GM18499 (cell line): ENCODE results near the gene UQCC5.

Experiments used
- ATAC-seq: cut with Tn5 transposase; IDR thresholded peaks from one replicate; pipeline ENCODE4 v1.9.1; 2021; ENCODE audit warnings: moderate number of reproducible peaks; ENCODE audit not compliant: insufficient read depth, unreplicated experiment

UQCC5 gene

DNA sequence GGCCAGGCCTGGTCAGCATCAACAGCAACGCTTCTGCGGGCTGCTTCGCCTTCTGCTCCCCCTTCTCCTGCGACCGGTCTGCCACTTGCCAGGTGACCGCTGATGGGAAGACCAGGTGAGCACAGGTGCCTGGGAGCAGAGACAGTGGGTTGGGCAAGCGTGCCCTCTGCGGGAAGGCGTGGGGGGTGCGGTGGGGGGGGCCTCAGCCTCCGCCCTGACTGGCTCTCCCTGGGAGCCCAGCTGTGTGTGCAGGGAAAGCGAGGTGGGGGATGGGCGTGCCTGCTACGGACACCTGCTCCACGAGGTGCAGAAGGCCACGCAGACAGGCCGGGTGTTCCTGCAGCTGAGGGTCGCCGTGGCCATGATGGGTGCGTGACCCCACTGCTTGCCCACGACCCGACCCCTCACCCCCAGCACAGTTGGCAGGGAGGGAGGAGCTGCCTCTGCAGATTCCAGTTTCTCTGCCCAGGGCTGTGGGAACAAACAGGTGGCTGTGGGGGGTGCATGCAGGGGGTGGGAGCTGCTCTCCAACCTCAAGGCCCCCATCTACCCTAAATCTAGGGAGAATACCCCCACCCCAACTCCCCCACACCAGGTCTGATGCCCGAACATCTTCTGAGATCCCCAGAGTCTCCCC, 32.5 kb upstream of the UQCC5 start:
- ATAC-seq = no peak

DNA sequence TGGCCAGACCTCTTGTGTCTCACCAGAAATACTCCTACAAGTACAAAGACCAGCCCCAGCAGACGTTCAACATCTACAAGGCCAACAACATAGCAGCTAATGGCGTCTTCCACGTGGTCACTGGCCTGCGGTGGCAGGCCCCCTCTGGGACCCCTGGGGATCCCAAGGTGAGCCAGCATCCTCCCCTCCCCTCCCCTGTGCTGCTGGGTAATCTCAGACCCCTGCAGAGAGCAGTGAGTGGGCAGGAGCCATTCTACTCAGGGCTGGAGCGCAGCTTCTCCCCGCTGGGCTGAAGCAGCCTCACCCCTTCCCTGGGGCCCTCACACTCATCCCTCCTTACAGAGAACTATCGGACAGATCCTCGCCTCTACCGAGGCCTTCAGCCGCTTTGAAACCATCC, 31.4 kb upstream of the UQCC5 start:
- ATAC-seq = no peak

DNA sequence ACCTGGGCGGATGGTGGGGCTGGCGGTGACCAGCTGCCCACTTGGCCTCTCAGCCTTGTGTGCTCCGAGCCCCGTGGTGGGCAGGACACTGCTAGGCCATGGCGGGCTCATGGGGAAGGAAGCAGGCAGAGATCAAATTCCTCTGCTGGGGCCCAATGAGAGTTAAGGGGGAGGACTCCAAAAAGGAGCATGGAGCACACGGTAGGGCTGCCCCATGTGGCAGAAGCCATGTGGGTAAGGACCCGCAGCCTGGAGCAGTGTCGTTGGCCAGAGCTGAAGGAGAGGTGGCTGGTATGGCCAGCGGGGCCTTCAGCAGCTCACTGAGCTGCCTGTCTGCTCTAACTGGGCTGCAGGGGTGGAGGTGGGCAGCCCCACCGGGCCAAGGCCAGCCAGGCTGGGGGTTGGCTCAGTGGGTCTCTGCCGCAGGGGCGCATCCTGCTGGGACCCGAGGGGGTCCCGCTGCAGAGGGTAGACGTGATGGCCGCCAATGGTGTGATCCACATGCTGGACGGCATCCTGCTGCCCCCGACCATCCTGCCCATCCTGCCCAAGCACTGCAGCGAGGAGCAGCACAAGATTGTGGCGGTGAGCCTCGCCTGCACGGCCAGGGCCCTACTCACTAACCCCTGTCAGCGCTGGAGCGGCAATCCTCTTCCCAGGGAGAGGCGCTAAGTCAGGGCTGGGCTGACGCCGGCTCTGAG, 30.0 kb upstream of the UQCC5 start:
- no peak for ATAC-seq

DNA sequence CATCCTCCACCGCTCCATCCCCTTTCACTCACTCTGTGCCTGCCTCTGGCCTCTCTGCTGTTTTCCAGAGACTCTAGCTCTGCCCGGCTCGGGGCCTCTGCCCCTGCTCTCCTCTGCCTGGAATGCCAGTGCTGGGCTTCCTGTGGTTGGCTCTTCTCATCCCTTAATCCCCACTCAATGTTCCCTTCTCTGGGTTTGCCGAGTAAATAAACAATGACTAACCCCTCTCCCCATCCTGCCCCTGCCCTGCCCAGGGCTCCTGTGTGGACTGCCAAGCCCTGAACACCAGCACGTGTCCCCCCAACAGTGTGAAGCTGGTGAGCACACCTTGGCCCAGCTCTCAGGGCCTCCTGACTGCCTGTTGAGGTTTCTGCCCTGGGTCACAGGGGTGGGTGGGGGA, 29.0 kb upstream of the UQCC5 start:
- ATAC-seq = no peak

DNA sequence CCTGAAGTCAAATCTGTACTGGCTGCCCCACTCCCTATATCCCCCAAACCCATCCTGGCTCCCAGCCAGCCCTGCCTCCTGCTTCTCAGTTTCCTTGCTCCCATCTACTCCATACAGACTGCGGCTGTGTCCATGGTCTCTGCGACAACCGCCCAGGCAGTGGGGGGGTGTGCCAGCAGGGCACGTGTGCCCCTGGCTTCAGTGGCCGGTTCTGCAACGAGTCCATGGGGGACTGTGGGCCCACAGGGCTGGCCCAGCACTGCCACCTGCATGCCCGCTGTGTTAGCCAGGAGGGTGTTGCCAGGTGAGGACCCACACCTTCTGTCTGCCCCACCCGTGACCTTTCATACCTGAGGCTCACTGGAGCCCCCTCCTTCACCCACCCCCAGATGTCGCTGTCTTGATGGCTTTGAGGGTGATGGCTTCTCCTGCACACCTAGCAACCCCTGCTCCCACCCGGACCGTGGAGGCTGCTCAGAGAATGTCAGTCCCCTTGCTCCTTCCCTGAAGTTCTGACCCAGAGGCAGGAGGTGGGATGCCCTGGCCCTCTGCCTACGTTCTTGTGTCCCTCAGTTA, 26.6 kb upstream of the UQCC5 start:
- ATAC-seq = no peak

DNA sequence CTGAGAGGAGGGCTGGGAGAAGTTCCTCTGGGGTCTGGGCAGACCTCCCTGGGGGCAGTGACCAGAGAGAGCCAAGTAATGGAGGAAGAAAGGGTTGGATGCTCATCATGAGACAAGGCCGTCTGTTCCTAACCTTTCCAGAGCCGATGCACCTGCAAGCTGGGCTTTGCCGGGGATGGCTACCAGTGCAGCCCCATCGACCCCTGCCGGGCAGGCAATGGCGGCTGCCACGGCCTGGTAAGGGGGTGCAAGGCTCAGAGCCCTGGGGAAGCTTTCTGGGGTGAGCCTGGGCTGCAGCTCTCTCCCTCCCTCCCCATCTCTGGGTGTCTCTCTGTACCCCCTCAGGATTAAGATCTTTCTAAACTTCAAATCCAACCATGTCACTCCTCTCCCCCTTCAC, 24.9 kb upstream of the UQCC5 start:
- ATAC-seq = no peak

DNA sequence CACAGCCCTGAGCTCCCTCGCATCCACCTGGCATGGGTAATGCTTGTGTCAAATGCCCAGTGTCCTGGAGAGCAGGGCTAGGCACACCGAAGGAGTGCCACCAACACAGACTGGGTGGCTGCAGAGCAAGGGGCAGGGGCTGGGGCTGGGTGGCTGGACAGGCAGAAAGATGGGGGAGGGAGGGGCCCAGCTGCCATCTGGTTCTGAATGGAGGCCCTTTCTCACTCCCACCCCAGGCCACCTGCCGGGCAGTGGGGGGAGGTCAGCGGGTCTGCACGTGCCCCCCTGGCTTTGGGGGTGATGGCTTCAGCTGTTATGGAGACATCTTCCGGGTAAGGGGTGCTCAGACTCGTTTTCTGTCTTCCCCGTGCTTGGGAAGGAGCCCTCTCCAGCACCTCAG, 24.3 kb upstream of the UQCC5 start:
- ATAC-seq = no peak

DNA sequence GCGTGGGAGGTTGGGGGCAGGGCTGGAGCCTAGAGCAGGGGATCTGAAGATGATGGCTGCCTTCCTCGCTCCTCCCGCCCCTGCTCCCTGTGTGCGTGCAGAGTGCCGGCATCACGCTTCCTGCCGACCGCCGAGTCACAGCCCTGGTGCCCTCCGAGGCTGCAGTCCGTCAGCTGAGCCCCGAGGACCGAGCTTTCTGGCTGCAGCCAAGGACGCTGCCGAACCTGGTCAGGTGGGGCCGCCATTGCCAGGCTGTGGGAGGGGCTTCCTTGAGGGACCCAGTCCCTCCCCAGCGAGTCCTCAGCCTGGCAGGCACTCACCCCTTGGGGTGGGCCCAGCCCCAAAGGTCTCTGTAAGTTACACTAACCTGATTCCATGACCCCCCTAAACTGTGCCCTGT, 23.7 kb upstream of the UQCC5 start:
- ATAC-seq = no peak

DNA sequence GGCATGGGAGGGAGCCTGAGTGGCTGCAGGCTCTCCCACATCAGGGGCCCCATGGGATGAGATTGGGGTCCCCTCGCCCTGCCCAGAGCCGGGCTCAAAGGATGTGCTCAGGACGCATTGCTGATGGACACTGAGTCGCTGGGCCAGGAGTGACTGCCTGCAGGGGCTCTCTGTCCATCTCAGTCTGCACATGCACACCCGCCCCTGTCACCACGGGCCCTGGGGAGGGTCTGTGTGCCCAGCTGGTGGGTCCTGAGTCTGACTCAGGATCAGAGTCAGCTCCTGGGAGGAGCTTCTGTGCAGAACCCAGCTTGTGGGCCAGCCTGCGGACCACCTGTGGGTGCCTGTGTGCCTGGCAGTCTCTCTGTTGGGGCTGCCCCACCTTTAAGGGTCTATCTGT, 23.1 kb upstream of the UQCC5 start:
- no peak for ATAC-seq

DNA sequence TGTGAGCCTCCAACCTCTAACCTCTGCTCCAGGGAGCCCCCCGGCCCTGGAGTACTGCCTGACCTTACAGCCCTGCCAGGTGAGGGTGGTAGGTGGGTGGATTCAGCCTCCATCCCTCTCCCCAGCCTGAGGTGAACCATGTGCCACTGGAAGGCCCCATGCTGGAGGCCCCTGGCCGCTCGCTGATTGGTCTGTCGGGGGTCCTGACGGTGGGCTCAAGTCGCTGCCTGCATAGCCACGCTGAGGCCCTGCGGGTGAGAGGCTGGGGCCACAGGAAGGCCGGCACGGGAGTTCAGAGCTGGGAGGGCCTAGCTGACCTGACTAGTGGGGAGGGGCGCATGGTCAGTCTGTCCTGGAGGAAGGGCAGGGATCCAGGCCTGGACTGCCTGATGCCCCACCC, 21.8 kb upstream of the UQCC5 start:
- no peak for ATAC-seq

DNA sequence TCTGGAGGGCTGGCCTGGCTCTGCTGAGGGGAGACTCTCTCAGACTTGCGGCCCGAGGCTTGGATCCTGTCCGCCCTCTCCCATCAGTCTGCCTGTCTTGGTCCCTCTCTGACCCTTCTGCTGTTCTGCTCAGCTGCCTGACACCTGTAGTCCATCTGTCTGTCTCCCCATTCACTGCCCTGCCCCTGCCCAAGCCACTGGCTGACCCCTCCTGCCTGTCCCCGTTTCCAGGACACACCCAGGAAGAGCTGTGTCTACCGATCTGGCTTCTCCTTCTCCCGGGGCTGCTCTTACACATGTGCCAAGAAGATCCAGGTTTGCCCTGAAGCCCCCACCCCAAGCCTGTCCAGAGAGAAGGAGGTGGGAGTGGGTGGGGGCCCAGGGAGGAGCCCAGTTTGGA, 21.2 kb upstream of the UQCC5 start:
- no peak for ATAC-seq

DNA sequence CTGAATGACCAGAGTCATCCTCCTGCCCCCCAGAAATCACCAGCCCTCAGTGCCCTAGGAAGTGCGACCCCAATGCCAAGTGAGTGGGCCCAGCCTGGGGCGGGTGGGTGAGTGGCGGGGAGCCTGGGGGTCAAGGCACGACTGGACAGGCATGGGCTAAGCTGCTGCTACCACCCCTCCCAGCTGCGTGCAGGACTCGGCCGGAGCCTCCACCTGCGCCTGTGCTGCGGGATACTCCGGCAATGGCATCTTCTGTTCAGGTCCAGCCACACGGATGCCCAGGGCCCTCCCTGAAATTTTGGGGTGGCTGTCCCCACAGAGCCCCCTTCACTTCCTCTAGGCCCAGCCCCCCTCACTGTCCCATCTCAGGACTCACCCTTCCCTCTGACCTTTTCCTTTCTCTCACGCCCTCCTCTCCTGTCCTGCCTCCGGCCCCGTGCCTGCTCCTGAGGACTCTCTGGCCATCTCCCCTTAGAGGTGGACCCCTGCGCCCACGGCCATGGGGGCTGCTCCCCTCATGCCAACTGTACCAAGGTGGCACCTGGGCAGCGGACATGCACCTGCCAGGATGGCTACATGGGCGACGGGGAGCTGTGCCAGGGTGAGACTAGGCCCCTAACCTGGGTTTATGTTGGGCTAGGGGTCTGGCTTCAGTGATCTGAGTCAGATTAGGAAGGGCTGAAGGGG, 19.8 kb upstream of the UQCC5 start:
- ATAC-seq = no peak

DNA sequence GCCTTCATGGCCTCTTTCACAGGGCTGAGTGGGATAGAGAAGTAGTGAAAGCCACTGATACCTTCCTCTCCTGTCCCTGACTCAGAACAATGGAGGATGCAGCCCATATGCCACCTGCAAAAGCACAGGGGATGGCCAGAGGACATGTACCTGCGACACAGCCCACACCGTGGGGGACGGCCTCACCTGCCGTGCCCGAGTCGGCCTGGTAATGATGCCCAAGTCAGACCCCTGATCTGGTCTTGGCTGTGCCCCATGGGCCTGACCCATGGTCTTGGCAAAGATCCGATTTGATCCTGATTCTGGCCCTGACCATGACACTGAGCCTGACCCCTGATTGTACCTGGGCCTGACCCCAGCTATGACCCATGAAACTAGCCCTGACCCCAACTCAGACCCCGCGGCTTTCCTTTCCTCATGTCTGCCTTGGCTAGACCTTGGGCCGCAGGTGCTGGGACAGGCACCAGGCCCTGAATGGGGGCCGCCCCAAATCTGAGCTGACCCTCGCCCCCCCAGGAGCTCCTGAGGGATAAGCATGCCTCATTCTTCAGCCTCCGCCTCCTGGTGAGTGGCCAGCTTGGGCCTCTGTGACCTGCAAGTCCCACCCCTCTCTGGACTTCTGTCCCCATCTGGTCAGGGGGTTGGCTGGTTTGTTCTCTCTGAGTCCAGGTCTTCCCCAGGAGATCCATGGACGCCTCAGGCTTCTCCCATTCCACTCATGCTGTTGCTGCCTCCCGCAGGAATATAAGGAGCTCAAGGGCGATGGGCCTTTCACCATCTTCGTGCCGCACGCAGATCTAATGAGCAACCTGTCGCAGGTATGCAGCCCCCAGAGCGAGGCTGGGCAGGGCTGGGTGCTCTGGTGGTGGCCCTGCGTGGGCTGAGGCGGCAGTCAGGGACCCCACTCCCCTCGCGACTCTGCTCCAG, 18.3 kb upstream of the UQCC5 start:
- ATAC-seq = no peak

DNA sequence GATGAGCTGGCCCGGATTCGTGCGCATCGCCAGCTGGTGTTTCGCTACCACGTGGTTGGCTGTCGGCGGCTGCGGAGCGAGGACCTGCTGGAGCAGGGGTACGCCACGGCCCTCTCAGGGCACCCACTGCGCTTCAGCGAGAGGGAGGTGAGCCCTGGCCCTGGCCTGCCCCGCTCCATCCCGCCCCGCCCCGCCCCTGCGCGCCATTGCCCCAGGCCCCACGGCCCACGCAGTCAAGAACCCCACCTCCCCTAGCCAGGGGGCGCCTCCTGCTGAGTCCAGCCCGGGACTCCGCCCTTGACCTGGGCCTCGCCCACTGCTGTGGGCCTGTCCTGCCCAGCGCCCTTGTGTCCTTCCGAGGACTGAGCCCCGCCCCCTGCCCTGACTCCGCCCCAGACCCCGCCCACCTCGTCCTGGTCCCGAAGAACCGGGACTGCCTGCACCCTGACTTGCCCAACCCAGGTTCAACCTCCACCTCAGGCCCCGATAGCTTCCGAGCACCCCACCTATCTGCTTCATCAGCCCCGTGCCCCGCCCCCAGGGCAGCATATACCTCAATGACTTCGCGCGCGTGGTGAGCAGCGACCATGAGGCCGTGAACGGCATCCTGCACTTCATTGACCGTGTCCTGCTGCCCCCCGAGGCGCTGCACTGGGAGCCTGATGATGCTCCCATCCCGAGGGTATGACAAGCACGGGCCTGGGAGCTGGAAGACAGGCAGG, 17.5 kb upstream of the UQCC5 start:
- no peak for ATAC-seq

DNA sequence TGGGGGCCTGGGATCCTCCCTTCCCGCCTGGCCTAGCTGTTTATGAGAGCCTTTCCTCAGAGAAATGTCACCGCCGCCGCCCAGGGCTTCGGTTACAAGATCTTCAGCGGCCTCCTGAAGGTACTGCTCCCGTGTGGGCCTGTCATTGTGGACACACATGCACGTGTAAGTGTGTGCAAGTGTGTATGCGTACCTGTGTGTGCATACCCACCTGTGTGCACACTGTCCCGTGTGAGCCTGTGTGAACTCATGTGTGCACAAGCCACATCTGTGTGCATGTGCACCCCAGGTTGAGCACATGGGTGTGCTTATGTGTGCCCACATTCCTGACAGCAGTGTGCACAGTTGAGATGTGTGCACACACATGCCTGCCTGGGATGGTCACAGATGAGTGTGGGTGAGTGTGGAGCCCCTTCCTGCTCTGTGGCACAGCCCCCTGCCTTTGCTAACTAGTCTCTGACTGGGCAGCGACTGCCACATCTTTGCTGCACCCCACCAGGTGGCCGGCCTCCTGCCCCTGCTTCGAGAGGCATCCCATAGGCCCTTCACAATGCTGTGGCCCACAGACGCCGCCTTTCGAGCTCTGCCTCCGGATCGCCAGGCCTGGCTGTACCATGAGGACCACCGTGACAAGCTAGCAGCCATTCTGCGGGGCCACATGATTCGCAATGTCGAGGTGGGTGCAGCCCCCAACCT, 16.8 kb upstream of the UQCC5 start:
- ATAC-seq = no peak

DNA sequence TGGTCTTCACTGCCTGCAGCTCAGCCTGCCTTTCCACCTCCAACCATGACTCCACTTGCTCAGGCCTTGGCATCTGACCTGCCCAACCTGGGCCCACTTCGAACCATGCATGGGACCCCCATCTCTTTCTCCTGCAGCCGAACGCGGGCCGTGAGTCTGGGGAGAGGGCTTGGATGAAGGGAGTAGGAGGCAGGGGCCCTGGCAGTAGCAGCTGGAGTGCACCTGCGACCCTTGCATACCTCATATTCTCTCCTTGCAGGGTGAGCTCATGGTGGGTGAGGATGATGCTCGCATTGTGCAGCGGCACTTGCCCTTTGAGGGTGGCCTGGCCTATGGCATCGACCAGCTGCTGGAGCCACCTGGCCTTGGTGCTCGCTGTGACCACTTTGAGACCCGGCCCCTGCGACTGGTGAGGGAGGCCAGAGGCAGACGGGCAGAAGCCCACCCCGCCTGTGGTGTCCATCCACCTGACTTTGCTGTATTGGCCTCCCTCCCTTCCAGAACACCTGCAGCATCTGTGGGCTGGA, 16.2 kb upstream of the UQCC5 start:
- no peak for ATAC-seq

DNA sequence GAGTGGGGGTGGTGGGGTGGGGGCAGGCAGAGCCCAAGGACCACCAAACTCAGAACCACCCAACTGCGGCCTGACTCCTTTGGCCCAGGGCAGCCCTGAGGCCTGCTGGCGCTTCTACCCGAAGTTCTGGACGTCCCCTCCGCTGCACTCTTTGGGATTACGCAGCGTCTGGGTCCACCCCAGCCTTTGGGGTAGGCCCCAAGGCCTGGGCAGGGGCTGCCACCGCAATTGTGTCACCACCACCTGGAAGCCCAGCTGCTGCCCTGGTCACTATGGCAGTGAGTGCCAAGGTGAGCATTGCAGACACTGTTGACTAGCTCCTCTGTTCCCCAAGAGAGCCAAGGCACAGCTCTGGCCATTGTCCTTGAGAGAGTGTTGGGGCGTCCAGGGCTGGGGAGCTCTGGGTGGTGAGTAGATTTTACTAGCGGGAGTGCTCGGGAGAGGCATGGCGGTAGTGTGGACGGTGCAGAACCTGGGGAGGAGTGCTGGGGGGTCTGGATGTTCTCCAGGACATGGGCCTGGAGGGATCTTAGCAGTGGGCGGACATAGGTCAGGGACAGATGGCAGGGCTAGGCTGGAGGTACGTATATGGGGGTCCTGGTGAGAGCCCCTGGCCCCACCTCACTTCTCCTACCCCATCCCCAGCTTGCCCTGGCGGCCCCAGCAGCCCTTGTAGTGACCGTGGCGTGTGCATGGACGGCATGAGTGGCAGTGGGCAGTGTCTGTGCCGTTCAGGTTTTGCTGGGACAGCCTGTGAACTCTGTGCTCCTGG, 15.5 kb upstream of the UQCC5 start:
- ATAC-seq = no peak

DNA sequence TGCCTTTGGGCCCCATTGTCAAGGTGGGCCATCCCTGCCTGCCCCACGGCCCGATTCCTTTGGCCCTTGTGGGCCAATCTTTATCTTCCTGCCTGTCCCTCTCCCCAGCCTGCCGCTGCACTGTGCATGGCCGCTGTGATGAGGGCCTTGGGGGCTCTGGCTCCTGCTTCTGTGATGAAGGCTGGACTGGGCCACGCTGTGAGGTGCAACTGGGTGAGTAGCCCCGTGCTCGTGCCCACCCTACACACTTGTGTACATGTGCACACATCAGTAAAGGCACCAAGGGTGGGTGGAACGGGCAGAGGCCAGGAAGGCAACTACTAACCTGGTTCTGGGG, 14.9 kb upstream of the UQCC5 start:
- no peak for ATAC-seq
